NCI-H146 treated with DMSO at 0.1 percent for 48 hours (cell line): ENCODE measurements around the gene GLYATL3.
"Not testable (repeated sequence)": the region's sequence is repeated elsewhere in the genome, so short reads cannot be mapped to it uniquely, and the experiment has no call there.

Source experiments
- DNase-seq: peaks from one replicate; lab custom pipeline; 2025; ENCODE audit not compliant: unreplicated experiment; lab: John Stamatoyannopoulos, UW

GLYATL3 gene

GRCh38 chr6:49499623-49500022, at the start of gene GLYATL3:
TSS of gene GLYATL3 (plus strand) at chr6:49499923. CDS start at chr6:49511991, 12,068 bp downstream.
- peak; percentile 45 for DNase-seq

GRCh38 chr6:49453221-49453620, 46.5 kb upstream of the GLYATL3 start:
- DNase-seq: no peak

GRCh38 chr6:49454787-49455709, 44.7 kb upstream of the GLYATL3 start:
- DNase-seq: no peak

- no peak for DNase-seq
Measured at GRCh38 chr6:49457771-49458170, 42.0 kb upstream of the GLYATL3 start.

GRCh38 chr6:49462071-49462470, 37.7 kb upstream of the GLYATL3 start:
- peak; percentile 1 for DNase-seq

- DNase-seq: no peak
Measured at GRCh38 chr6:49462599-49462926, 37.2 kb upstream of the GLYATL3 start.

- peak; percentile 91 for DNase-seq
Measured at GRCh38 chr6:49462927-49463611, 36.7 kb upstream of the GLYATL3 start, which contains the start of the genes CENPQ and MMUT. TSS of gene CENPQ (plus strand) at chr6:49463370. CDS start at chr6:49470177, 6,807 bp downstream. TSS of gene MMUT (minus strand) at chr6:49463253. CDS start at chr6:49459466, 3,787 bp downstream.

- no peak for DNase-seq
Measured at GRCh38 chr6:49463612-49463967, 36.1 kb upstream of the GLYATL3 start.

- no peak for DNase-seq
Measured at GRCh38 chr6:49464691-49465090, 35.0 kb upstream of the GLYATL3 start.

GRCh38 chr6:49468042-49468441, 31.7 kb upstream of the GLYATL3 start:
- DNase-seq: no peak

- not testable (repeated sequence) for DNase-seq
Measured at GRCh38 chr6:49476564-49476963, 23.2 kb upstream of the GLYATL3 start.

GRCh38 chr6:49479308-49479970, 20.3 kb upstream of the GLYATL3 start:
- no peak for DNase-seq

- DNase-seq: not testable (repeated sequence)
Measured at GRCh38 chr6:49481846-49482245, 17.9 kb upstream of the GLYATL3 start.

GRCh38 chr6:49483380-49483779, 16.3 kb upstream of the GLYATL3 start:
- DNase-seq: not testable (repeated sequence)

GRCh38 chr6:49490633-49491032, 9.1 kb upstream of the GLYATL3 start:
- DNase-seq: no peak

- DNase-seq: peak; percentile 22
Measured at GRCh38 chr6:49497304-49497703, 2.4 kb upstream of the GLYATL3 start.

GRCh38 chr6:49499126-49499525, 597 bp upstream of the GLYATL3 start:
- DNase-seq: no peak

GRCh38 chr6:49504666-49505065, 4.9 kb downstream of the GLYATL3 start:
- no peak for DNase-seq

- no peak for DNase-seq
Measured at GRCh38 chr6:49506569-49507111, 6.9 kb downstream of the GLYATL3 start.

GRCh38 chr6:49509342-49509741, 9.6 kb downstream of the GLYATL3 start:
- no peak for DNase-seq
